SJSA1 (cell line): ENCODE results near the gene MYH13. TPM values are rescaled to one million over a fixed set of nuclear protein-coding genes. Genes with fewer than 3 reads are reported as not detected.

ENCODE experiments used
- total RNA-seq: library from RNA; depleted of rRNA; stranded (reverse); fragments of >200 nt; shearing (Covaris generic); gene quantifications from 2 replicates; pipeline ENCODE4 v1.2.3, GENCODE V29; 2014; rRNA removed

Gene MYH13
- total RNA-seq, 1 experiment from 2014 or later: not detected

Other genes with a start within 250 kb of the MYH13 start
- 2.4 and 2.6 TPM in 2 replicates for gene GAS7, start 174.4 kb downstream of the MYH13 start, total RNA-seq
- gene MYH8, start 48.9 kb upstream of the MYH13 start, total RNA-seq: 0.03 TPM in 1 of 2 replicates, not detected in the other
- gene MYH4, start 96.6 kb upstream of the MYH13 start, total RNA-seq: not detected in 2 replicates
- gene MYH1, start 145.5 kb upstream of the MYH13 start, total RNA-seq: not detected in 2 replicates
- gene MYH2, start 176.7 kb upstream of the MYH13 start, total RNA-seq: not detected in 2 replicates